HG03520 (cell line): Measurements from ENCODE around the gene PICK1.

Source experiments
- ATAC-seq: cut with Tn5 transposase; IDR thresholded peaks from one replicate; pipeline ENCODE4 v1.9.1; 2021; ENCODE audit warnings: mild to moderate bottlenecking, moderate library complexity; ENCODE audit not compliant: unreplicated experiment

PICK1 gene

GRCh38 chr22:38086001-38086845, 29.0 kb downstream of the PICK1 start:
- ATAC-seq = no peak

- ATAC-seq = no peak
Measured at GRCh38 chr22:38086942-38087341, 29.7 kb downstream of the PICK1 start.

DNA sequence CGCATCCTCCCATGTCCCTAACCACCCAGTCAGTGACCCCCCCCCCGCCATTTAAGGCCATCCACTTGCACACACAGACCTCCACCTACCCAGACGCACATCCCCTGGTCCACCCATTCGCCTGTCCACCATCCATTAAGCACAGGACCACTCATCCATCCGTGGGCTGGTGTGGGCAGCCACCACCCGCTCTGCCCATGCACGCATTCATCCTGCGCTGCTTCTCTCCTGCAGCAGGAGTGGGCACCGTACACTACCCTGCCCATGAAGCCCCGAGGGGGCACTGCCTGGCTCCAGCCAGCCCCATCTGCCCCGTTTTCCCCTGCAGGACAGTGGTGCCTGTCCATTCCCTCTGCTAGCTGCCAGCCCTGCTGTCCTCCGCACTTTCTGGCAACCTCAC, 30.7 kb downstream of the PICK1 start:
- ATAC-seq = no peak

GRCh38 chr22:38088629-38089473, 31.6 kb downstream of the PICK1 start:
- ATAC-seq = no peak

DNA sequence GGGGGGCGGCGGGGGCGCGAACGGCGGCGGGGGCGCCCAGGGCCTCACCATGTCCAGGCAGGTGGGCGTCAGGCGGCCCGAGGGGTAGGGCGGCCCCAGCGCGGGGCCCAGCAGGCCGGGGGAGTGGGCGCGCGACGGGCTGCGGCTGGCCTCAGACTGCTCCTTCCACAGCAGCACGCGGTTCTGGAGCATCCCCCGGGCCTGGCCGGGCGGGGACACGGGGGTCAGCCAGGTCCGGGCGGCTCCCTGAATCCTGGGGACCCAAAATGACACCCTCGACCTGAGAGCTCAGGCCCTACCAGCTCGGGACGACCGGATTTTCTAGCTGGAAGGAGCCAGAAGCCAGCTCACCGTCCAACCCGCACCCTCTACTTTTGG, 32.3 kb downstream of the PICK1 start:
- ATAC-seq = no peak

DNA sequence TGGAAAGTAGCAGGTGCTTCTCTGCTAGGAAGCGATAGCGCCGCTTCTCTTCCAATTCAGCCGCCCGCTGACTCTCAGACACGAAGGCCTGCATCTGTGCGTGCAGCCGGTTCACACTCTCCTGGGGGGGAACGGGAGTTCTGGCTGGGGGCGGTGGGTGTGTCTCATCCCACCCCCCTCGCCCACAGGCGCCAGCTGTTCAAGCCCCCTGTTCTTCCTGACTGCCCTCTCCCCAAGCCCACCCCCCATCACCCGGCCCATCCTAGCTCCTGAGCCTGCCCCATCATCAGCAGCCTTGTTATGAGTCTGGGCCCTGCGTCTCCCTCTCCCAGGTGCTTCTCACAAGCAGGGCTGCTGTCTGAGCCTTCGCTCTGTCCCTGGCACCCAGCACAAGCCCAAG, 39.9 kb downstream of the PICK1 start:
- ATAC-seq = no peak

DNA sequence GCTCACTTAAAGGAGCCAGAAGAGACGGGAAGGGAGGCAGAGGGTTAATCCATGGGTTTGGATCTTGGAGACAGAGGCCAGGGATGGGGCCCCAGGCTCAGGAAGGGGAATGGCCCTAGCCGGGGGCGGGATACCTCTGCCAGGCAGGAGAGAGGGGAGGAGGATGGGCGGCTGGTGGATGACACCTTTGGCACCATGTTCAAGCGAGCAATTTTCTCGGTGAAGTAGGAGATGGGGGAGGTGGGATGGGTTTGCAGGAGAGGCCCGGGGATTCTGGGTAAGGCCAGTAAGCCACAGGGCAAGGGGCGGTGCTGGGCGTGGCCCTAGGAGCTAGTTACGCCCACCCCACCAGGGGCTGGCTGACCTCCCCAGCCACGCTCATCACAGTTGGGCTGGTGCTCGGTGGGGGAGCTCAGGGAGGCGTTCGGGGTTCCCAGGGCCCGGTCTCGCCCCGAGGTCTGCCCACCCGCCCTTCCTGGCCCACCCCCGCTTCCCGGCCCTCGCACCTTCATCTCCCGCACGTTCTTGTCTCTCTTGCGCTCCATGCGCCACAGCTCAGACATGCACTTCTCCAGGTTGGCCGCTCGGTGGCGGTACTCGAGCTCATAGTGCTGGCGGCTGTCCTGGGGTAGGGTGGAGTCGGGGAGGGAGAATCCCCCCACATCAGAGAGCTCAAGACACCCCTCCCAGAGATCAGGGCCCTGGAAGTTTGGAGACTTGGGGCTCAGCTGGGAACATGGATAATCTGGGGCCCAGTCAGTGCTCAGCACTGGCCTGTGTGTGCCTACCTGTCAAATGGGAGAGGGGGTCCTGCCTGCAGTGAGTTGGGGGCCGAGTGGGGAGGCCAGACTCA, 40.6 kb downstream of the PICK1 start:
- ATAC-seq = no peak

- ATAC-seq = no peak
Measured at GRCh38 chr22:38098410-38099249, 41.4 kb downstream of the PICK1 start.

GRCh38 chr22:38103641-38104040, 46.4 kb downstream of the PICK1 start:
- ATAC-seq = no peak

DNA sequence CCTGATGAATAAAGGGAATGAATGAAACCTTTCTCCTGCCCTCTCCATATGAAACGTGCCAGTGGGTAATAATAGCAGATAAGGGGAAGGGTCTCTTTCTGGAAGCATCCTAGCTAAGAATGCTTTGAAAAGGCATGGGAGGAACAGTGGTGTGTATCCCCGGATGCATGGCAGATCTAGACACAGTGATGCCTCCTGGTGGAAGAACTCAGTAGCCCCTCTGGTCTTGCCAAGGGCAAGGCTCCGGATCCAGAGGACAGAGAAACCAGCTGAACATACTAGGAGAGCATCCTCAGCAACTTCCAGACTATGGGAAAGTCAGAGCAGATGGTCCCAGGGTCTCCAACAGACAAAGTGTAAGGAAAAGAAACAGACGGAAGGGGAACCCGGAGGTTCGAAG, 46.9 kb downstream of the PICK1 start:
- no peak for ATAC-seq

DNA sequence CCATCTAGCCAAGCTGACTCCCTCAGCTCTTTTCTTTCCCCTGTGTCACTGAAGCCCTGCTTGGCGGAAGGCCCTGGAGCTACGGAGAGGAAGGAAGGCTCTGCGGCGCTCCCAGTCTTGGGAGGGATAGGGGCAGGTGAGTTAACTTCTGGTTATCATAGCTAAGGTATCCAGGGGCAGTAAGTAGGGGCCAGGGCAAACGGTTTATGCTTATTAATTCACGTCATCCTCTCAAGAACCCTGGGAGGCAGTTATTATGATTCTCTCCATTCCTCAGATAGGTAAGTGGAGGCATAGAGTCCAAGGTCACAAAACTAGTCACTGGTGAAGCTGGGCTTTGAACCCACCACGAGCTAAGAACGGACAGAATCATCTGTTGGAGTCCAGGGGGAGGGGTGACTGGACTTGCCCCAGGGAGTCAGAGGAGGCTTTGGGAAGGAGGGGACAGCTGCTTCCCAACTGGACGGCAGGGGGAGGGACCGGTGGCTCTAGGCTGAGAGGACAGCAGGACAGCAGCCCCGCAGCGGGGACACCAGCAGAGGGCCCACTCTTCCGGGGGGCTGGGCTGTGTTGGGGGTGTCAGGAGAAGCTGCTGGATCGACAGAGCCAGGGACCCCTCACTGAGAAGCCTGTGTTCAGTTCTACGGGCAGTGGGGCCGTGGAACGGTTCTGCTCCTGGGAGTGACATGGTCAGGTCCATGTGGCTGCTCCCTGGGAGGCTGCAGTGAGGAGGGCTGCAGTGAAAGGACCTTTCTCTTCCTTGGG, 49.8 kb downstream of the PICK1 start:
- no peak for ATAC-seq

GRCh38 chr22:38107692-38108515, 50.7 kb downstream of the PICK1 start:
- ATAC-seq = no peak

GRCh38 chr22:38108561-38109319, 51.5 kb downstream of the PICK1 start:
- no peak for ATAC-seq

- no peak for ATAC-seq
Measured at GRCh38 chr22:38109371-38110001, 52.3 kb downstream of the PICK1 start.

DNA sequence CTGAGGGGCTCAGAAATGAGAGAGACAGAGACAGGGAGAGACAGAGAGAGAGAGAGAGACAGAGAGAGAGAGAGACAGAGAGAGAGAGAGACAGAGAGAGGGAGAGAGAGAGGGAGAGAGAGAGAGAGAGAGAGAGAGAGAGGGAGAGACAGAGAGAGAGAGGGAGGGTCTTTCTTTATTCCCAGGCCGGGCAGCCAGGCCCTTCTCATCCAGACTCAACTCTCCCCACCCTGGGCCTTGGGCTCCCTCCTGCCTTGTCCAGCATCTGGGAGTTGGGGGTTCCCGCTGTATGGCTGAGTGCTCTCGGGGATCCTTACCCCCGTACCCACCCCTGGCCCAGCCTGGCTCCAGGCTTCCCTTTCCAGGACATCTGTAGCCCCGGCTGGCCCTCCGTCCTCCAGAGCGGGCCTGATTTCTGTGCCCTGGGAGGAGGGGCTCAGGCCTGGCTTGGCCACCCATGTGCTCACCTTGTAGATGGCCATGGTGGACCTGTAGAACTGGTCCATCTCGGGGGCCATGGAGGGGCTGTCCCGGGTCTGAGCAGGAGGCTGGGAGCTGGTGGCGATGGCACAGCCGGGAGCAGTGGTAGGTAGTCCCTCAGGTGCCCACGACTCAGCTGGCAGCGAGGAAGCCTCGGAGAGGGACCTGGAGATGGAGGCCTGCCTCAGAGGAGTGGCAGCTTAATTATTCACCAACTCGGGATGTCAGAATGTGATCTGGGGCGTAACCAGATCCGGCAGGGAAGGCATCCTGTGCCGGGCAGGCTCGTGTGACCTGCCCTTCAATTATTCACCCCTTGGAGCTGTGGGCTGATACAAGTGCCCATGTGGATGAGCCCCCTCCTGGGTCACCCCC, 53.0 kb downstream of the PICK1 start, which contains the start of gene BAIAP2L2:
BAIAP2L2 (minus strand) TSS at position 677 of the 855 bp plus-strand sequence; CDS start at position 518, 159 bp downstream.
- no peak for ATAC-seq
